Smooth muscle cell (in vitro differentiated cells): ENCODE measurements around the gene KBTBD12. TPM values are rescaled to one million over a fixed set of nuclear protein-coding genes. Genes with fewer than 3 reads are reported as not detected.

ENCODE experiments used
- DNase-seq: peaks from one replicate; lab custom pipeline; 2025; ENCODE audit not compliant: unreplicated experiment; lab: John Stamatoyannopoulos, UW
- H2AFZ ChIP-seq: fragments of 200-600 bp; sonication (generic); 2 replicates; pipeline ENCODE4 v1.6.0; 2016; ENCODE audit warnings: antibody characterized with exemption, low read depth, mild to moderate bottlenecking
- H3F3A ChIP-seq: fragments of 200-600 bp; sonication (generic); 2 replicates; pipeline ENCODE4 v1.6.0; 2017; ENCODE audit warnings: antibody characterized with exemption, low read depth
- H3K27ac ChIP-seq: fragments of 200-600 bp; sonication (generic); 2 replicates; pipeline ENCODE4 v1.5.1; 2016; ENCODE audit warnings: low read depth, mild to moderate bottlenecking
- H3K27me3 ChIP-seq: fragments of 200-600 bp; sonication (generic); 2 replicates; pipeline ENCODE4 v1.6.1; 2016; ENCODE audit warnings: low read depth, mild to moderate bottlenecking
- H3K36me3 ChIP-seq: fragments of 200-600 bp; sonication (generic); 2 replicates; pipeline ENCODE4 v1.5.1; 2016; ENCODE audit warnings: low read depth
- H3K4me1 ChIP-seq: fragments of 200-600 bp; sonication (generic); 2 replicates; pipeline ENCODE4 v1.5.1; 2016; ENCODE audit warnings: low read depth
- H3K4me2 ChIP-seq: fragments of 200-600 bp; sonication (generic); 2 replicates; pipeline ENCODE4 v1.6.0; 2016; ENCODE audit warnings: mild to moderate bottlenecking
- H3K4me3 ChIP-seq: fragments of 200-600 bp; sonication (generic); 2 replicates; pipeline ENCODE4 v1.5.1; 2016; ENCODE audit warnings: mild to moderate bottlenecking
- H3K79me2 ChIP-seq: fragments of 200-600 bp; sonication (generic); 2 replicates; pipeline ENCODE4 v1.6.0; 2016; ENCODE audit warnings: low read depth, mild to moderate bottlenecking
- H3K9ac ChIP-seq: fragments of 200-600 bp; sonication (generic); 2 replicates; pipeline ENCODE4 v1.6.0; 2016; ENCODE audit warnings: low read depth
- H3K9me3 ChIP-seq: fragments of 200-600 bp; sonication (generic); replicated peaks from 2 replicates; pipeline ENCODE4 v1.5.1; 2016; ENCODE audit warnings: low read depth
- H4K20me1 ChIP-seq: fragments of 200-600 bp; sonication (generic); 2 replicates; pipeline ENCODE4 v1.6.0; 2016; ENCODE audit warnings: low read depth
- CTCF ChIP-seq: fragments of 200-600 bp; sonication (generic); IDR thresholded peaks from 2 replicates; pipeline ENCODE4 v1.5.1; 2017; ENCODE audit warnings: borderline replicate concordance, mild to moderate bottlenecking, antibody characterized with exemption; ENCODE audit not compliant: insufficient read depth, poor library complexity, severe bottlenecking
- WGBS: methylation state at CpG from one replicate; pipeline ENCODE4 v1.1.7; 2016; ENCODE audit warnings: low lambda C conversion rate; 5-methylcytosine and 5-hydroxymethylcytosine counted together
- polyA plus RNA-seq: library from polyadenylated mRNA; unstranded; fragments of >200 nt; fragmentation: Nextera tagmentation; extraction: Ambion mirVana; gene quantifications from 2 replicates; pipeline ENCODE4 v1.2.1, GENCODE V29; 2016
- total RNA-seq: library from RNA; depleted of rRNA; stranded (reverse); fragments of >200 nt; gene quantifications from 2 replicates; pipeline ENCODE4 v1.2.3, GENCODE V29; 2014

KBTBD12 gene
- total and polyA plus RNA-seq, 2 experiments from 2014 or later = not detected

DNA sequence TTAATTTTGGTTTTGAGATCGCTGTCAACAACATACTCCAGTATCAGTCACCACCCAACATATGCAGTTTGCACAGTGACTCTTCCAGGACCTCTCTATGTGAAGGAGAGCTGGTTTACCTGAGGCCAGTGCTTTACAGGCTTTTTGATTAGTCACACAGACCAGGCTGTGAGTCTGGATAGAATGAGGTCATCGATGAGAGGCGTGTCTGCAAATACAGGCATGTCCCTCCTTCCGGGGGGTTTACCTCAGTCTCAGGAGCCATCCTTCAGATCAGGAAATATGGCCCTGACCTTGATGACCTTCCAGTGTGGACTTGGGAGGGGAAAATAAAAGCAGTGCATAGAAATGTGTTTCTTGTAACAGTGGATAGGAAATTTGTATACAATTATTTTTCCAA lies 46.9 kb downstream of the KBTBD12 start:
- Histone ChIP-seq H3K27ac (peak overlapping the region; percentile 17), H3F3A (no peaks in the 10 kb centered on the region), H3K9ac (no peak overlapping the region), H4K20me1 (no peaks in the 10 kb centered on the region), H3K36me3 (no peaks in the 10 kb centered on the region), H3K4me2 (no peak overlapping the region), H3K27me3 (no peaks in the 10 kb centered on the region), H3K9me3 (no peaks in the 10 kb centered on the region), H3K4me1 (no peaks in the 10 kb centered on the region), H2AFZ (no peak overlapping the region), H3K4me3 (no peak overlapping the region), H3K79me2 (no peaks in the 10 kb centered on the region)
- TF ChIP-seq CTCF = no peak
- 58% methylated on average over 4 of the region's 4 CpGs for WGBS
- DNase-seq = no peak

DNA sequence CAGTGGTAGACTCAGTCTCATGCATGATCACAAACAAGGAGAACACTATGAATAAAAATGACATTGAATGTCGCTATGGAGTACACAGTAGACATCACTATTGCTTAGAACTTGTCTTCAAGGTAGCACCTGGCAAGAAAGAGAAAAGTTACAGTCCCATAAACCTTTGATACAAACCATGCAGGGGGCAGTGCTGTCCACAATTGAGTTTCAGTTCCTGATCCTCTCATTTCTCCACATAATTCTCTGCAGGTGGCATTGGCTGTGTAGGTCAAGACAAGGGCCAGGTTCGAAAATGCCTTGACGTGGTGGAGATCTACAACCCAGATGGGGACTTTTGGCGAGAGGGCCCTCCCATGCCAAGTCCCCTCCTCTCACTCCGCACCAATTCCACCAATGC lies 47.9 kb downstream of the KBTBD12 start:
- Histone ChIP-seq H3K4me1 (no peaks in the 10 kb centered on the region), H3K36me3 (no peaks in the 10 kb centered on the region), H3K79me2 (no peaks in the 10 kb centered on the region), H3K9me3 (no peaks in the 10 kb centered on the region), H2AFZ (no peak overlapping the region), H3K4me2 (no peak overlapping the region), H4K20me1 (no peaks in the 10 kb centered on the region), H3F3A (no peaks in the 10 kb centered on the region), H3K27ac (no peak overlapping the region), H3K4me3 (no peak overlapping the region), H3K27me3 (peaks cover 5% of the 10 kb centered on the region), H3K9ac (no peak overlapping the region)
- no peak for TF ChIP-seq CTCF
- DNase-seq = no peak
- WGBS = 88% methylated on average over 5 of the region's 5 CpGs

GRCh38 chr3:127964053-127964452 lies 49.0 kb downstream of the KBTBD12 start:
- Histone ChIP-seq H3F3A (no peaks in the 10 kb centered on the region), H3K9me3 (no peaks in the 10 kb centered on the region), H3K36me3 (no peaks in the 10 kb centered on the region), H4K20me1 (no peaks in the 10 kb centered on the region), H3K79me2 (no peaks in the 10 kb centered on the region), H3K9ac (no peak overlapping the region), H3K4me1 (no peaks in the 10 kb centered on the region), H3K4me2 (no peak overlapping the region), H3K27me3 (peaks cover 16% of the 10 kb centered on the region), H3K4me3 (no peak overlapping the region), H3K27ac (no peak overlapping the region), H2AFZ (no peak overlapping the region)
- 92% methylated on average over 4 of the region's 4 CpGs for WGBS
- TF ChIP-seq CTCF = no peak
- no peak for DNase-seq

DNA sequence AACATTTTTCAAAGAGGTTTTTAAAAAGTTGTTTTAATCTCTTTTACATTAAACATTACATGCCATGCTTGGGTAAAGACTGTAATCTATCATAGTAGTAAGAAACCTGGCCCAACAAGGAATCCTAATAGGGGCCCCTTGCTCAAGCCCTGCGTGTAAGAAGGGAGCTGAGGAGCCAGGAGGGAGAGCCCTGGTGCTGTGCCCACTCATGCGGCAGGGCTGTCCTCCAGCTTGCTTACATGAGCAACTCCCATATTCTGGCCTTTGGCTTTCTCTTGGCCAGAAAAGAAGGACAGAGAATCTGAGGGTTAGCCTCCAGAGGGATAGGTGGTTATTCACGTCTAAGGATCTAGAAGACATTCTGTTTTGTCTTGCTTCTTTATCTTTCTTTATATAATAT lies 49.8 kb downstream of the KBTBD12 start:
- WGBS = 85% methylated on average over 3 of the region's 3 CpGs
- Histone ChIP-seq H3K27me3 (peaks cover 22% of the 10 kb centered on the region), H3K9me3 (no peaks in the 10 kb centered on the region), H3K27ac (no peak overlapping the region), H3K79me2 (no peaks in the 10 kb centered on the region), H3F3A (no peaks in the 10 kb centered on the region), H3K4me2 (no peak overlapping the region), H4K20me1 (no peaks in the 10 kb centered on the region), H3K36me3 (no peaks in the 10 kb centered on the region), H3K4me1 (no peaks in the 10 kb centered on the region), H2AFZ (no peak overlapping the region), H3K9ac (no peak overlapping the region), H3K4me3 (no peak overlapping the region)
- no peak for DNase-seq
- no peak for TF ChIP-seq CTCF
